A549 (cell line): ENCODE results near the gene SFT2D1. TPM values are rescaled to one million over a fixed set of nuclear protein-coding genes. Genes with fewer than 3 reads are reported as not detected.
A peak's percentile ranks its signal among the peaks of the same experiment; 100 is the strongest.

Experiments
- ATAC-seq, 2 experiments: fragments of 200-7000 bp in 1 of 2; fragments of >200 bp in 1 of 2; cut with Nextera tagmentation in 1 of 2; cut with Tn5 transposase in 1 of 2; 3 replicates each; pipeline versions ENCODE4 v1.8.0 to v1.9.1; 2018 to 2020; ENCODE audit warnings: mild to moderate bottlenecking in 1 of 2, moderate library complexity in 1 of 2
- CTCF ChIA-PET: fragments of 300-600 bp; sonication (Branson Sonifier 250); formaldehyde crosslinking; extraction: SDS; loops from one replicate; lab custom pipeline; 2021; ENCODE audit warnings: antibody characterized with exemption, inconsistent platforms; lab: Yijun Ruan, JAX
- POLR2A ChIA-PET: fragments of 350-600 bp; formaldehyde crosslinking; extraction: SDS; loops from one replicate; lab custom pipeline; 2021; ENCODE audit warnings: antibody characterized with exemption, inconsistent platforms; lab: Yijun Ruan, JAX
- DNase-seq, 2 experiments: peaks; one replicate each; pipeline versions ENCODE4 v3.0.0 to v3.0.0-alpha.2; 2011 to 2016; ENCODE audit warnings: low read depth in 1 of 2, low spot score in 1 of 2
- FAIRE-seq: peaks from 2 replicates; lab custom pipeline; 2011; peaks lifted over from hg19 to GRCh38; lab: Jason Lieb, UNC
- H3K27ac ChIP-seq, 2 experiments: fragments of >200 bp; sonication (Bioruptor Twin); formaldehyde crosslinking; 3 replicates each; pipeline ENCODE4 v1.5.1; 2016 to 2017
- H3K4me1 ChIP-seq: fragments of >200 bp; sonication (Bioruptor Twin); formaldehyde crosslinking; 3 replicates; pipeline ENCODE4 v1.6.1; 2016
- H3K4me2 ChIP-seq: fragments of >200 bp; sonication (Bioruptor Twin); formaldehyde crosslinking; 3 replicates; pipeline ENCODE4 v1.6.1; 2016
- H3K4me3 ChIP-seq: fragments of >200 bp; sonication (Bioruptor Twin); formaldehyde crosslinking; 3 replicates; pipeline ENCODE4 v1.5.1; 2016
- H3K9me3 ChIP-seq: fragments of >200 bp; sonication (Bioruptor Twin); formaldehyde crosslinking; 3 replicates; pipeline ENCODE4 v1.6.1; 2016
- BCL3 ChIP-seq: fragments of >200 bp; sonication (Bioruptor Twin); formaldehyde crosslinking; IDR thresholded peaks from 3 replicates; pipeline ENCODE4 v1.6.1; 2016
- CBX2 ChIP-seq: fragments of 200-600 bp; sonication (generic); IDR thresholded peaks from 2 replicates; pipeline ENCODE4 v1.6.1; 2016; ENCODE audit warnings: low read depth, mild to moderate bottlenecking, borderline replicate concordance
- CHD2 ChIP-seq: fragments of 150-350 bp; IDR thresholded peaks from 2 replicates; pipeline ENCODE4 v1.6.1; 2014; ENCODE audit warnings: low read length; ENCODE audit not compliant: partially characterized antibody
- CTCF ChIP-seq: fragments of >200 bp; sonication (Bioruptor Twin); formaldehyde crosslinking; IDR thresholded peaks from 3 replicates; pipeline ENCODE4 v1.5.1; 2016
- EHF ChIP-seq: fragments of 250-450 bp; sonication (Bioruptor Pico); IDR thresholded peaks from 2 replicates; pipeline ENCODE4 v1.5.0; 2020; ENCODE audit warnings: mild to moderate bottlenecking
- EHMT2 ChIP-seq: fragments of 200-600 bp; sonication (generic); IDR thresholded peaks from 2 replicates; pipeline ENCODE4 v1.6.1; 2016; ENCODE audit warnings: antibody characterized with exemption, low read depth, mild to moderate bottlenecking, moderate library complexity
- EP300 ChIP-seq, 2 experiments: fragments of >200 bp; sonication (Bioruptor Twin); formaldehyde crosslinking; IDR thresholded peaks; 2 replicates in 1 of 2; 3 replicates in 1 of 2; pipeline ENCODE4 v1.6.1; 2016 to 2017
- GATA3 ChIP-seq: IDR thresholded peaks from 2 replicates; pipeline ENCODE4 v1.6.1; 2012; ENCODE audit warnings: borderline replicate concordance
- HES2 ChIP-seq: fragments of >200 bp; sonication (Bioruptor Twin); formaldehyde crosslinking; IDR thresholded peaks from 2 replicates; pipeline ENCODE4 v1.6.1; 2016
- HOXA7 ChIP-seq: fragments of 250-450 bp; sonication (Bioruptor Pico); IDR thresholded peaks from 2 replicates; pipeline ENCODE4 v1.5.0; 2020; ENCODE audit warnings: mild to moderate bottlenecking, moderate library complexity
- HOXB5 ChIP-seq: fragments of 250-450 bp; sonication (Bioruptor Pico); IDR thresholded peaks from 2 replicates; pipeline ENCODE4 v1.5.0; 2020; ENCODE audit warnings: mild to moderate bottlenecking, moderate library complexity
- JUN ChIP-seq, 2 experiments: fragments of >200 bp; sonication (Bioruptor Twin); formaldehyde crosslinking; IDR thresholded peaks; 2 replicates in 1 of 2; 3 replicates in 1 of 2; pipeline ENCODE4 v1.6.1; 2016 to 2017
- KDM5A ChIP-seq: fragments of 200-600 bp; sonication (generic); IDR thresholded peaks from 2 replicates; pipeline ENCODE4 v1.6.1; 2016; ENCODE audit warnings: antibody characterized with exemption, mild to moderate bottlenecking
- MAX ChIP-seq: IDR thresholded peaks from 2 replicates; pipeline ENCODE4 v1.6.1; 2012
- NFE2L2 ChIP-seq: fragments of 150-350 bp; conservative IDR thresholded peaks from 2 replicates; pipeline ENCODE4 v1.6.1; 2014; ENCODE audit warnings: low read length
- PHF8 ChIP-seq: fragments of 200-600 bp; sonication (generic); IDR thresholded peaks from 2 replicates; pipeline ENCODE4 v1.6.1; 2016; ENCODE audit warnings: low read depth, mild to moderate bottlenecking, antibody characterized with exemption, moderate library complexity, borderline replicate concordance
- POLR2A ChIP-seq: IDR thresholded peaks from 2 replicates; pipeline ENCODE4 v1.6.1; 2012; ENCODE audit warnings: mild to moderate bottlenecking, low read length
- REST ChIP-seq: fragments of 200-600 bp; sonication (generic); IDR thresholded peaks from 2 replicates; pipeline ENCODE4 v1.6.1; 2016; ENCODE audit warnings: antibody characterized with exemption, mild to moderate bottlenecking, moderate library complexity
- RFX5 ChIP-seq: fragments of 450-650 bp; IDR thresholded peaks from 2 replicates; pipeline ENCODE4 v1.7.1; 2014; ENCODE audit warnings: antibody characterized with exemption, mild to moderate bottlenecking, moderate library complexity
- RNF2 ChIP-seq: fragments of 200-600 bp; sonication (generic); IDR thresholded peaks from 2 replicates; pipeline ENCODE4 v1.6.1; 2016; ENCODE audit warnings: low read depth, mild to moderate bottlenecking, antibody characterized with exemption, moderate library complexity, borderline replicate concordance
- SMC3 ChIP-seq: fragments of >200 bp; sonication (Bioruptor Twin); formaldehyde crosslinking; IDR thresholded peaks from 3 replicates; pipeline ENCODE4 v1.6.1; 2018; ENCODE audit warnings: inconsistent platforms
- SREBF2 ChIP-seq: fragments of 450-650 bp; IDR thresholded peaks from 2 replicates; pipeline ENCODE4 v1.6.1; 2014; ENCODE audit warnings: mild to moderate bottlenecking, moderate library complexity
- USF2 ChIP-seq: fragments of 450-650 bp; IDR thresholded peaks from 2 replicates; pipeline ENCODE4 v1.6.1; 2014; ENCODE audit warnings: antibody characterized with exemption
- WGBS: methylation state at CpG from one replicate; pipeline ENCODE4 v1.1.6; 2017; ENCODE audit errors: missing lambda C conversion rate; 5-methylcytosine and 5-hydroxymethylcytosine counted together
- polyA minus RNA-seq: library from RNA; depleted of rRNA, polyadenylated mRNA; stranded (reverse); fragments of >200 nt; gene quantifications from 2 replicates; pipeline ENCODE4 v1.2.3, GENCODE V29; 2011; rRNA and poly(A)+ RNA removed
- polyA plus RNA-seq, 4 experiments: library from polyadenylated mRNA; depleted of rRNA in 3 of 4; stranded (reverse); fragments of >200 nt; fragmentation: RNase III in 1 of 4; extraction: RNeasy Plus Mini Kit Qiagen cat#74134 plus additional on column Dnase treatment in 1 of 4; gene quantifications; 2 replicates in 3 of 4; 3 replicates in 1 of 4; pipeline ENCODE4 v1.2.3, GENCODE V29; 2011 to 2017

The SFT2D1 gene
- polyA plus RNA-seq (2011; rRNA removed) (61.6 and 74.4 TPM in 2 replicates), polyA plus RNA-seq (2017; fragmentation: RNase III; extraction: RNeasy Plus Mini Kit Qiagen cat#74134 plus additional on column Dnase treatment) (39.8 to 48.1 TPM (median 47.3 TPM) in 3 replicates), polyA minus RNA-seq (9.5 and 13.0 TPM in 2 replicates)
- 54.9 and 57.0 TPM in 2 replicates for polyA plus RNA-seq (2012; cell fraction: cytosol; rRNA removed)
- polyA plus RNA-seq (2012; cell fraction: nucleus; rRNA removed): 23.3 and 50.9 TPM in 2 replicates

- no peaks in the 10 kb centered on the region for H3K9me3 ChIP-seq
- TF ChIP-seq EP300 (IDR thresholded peaks at IDR 0.05): no peak
- TF ChIP-seq POLR2A: peak; percentile 89
- TF ChIP-seq MAX: peak; percentile 53; the same call in 1 of the 2 replicates
- 0 out of 3 replicates have a peak, but pooled peaks have one; percentile 59 for TF ChIP-seq BCL3
- peak; percentile 83; the same call in 1 of the 2 replicates for TF ChIP-seq PHF8
- no peak for TF ChIP-seq CTCF
- no peak for TF ChIP-seq RFX5
- no peak for TF ChIP-seq HOXA7
- TF ChIP-seq JUN (IDR thresholded peaks at IDR 0.05): peak in 1 of 2 experiments; percentile 63; a peak in 1 of 5 replicates
- no peak for TF ChIP-seq REST
- no peak for FAIRE-seq
- DNase-seq: peak; percentile 71 to 79
- H3K4me2 ChIP-seq: peak within 1 kb of the TSS; percentile 94
- ChIA-PET POLR2A (interaction anchor here (0.7 kb wide), 1 partner anchor 158 kb away, joined by 5 read pairs; no protein-coding TSS in a partner anchor), CTCF (interaction anchor here (0.7 kb wide), 1 partner anchor 37 kb away, joined by 3 read pairs; no protein-coding TSS in a partner anchor)
- WGBS: 0% methylated on average over 5 of the region's 73 CpGs
- peaks cover 12% of the 10 kb centered on the region; the same call in 2 of the 3 replicates for H3K4me1 ChIP-seq
- H3K27ac ChIP-seq: peak within 1 kb of the TSS; percentile 92 to 98
- peak; percentile 97 to 98 for ATAC-seq
- H3K4me3 ChIP-seq: peak within 1 kb of the TSS; percentile 100
These were observed at the start of gene SFT2D1 for GRCh38 chr6:166342349-166343149. TSS of gene SFT2D1 (minus strand) at chr6:166342545. CDS start at chr6:166342481, 64 bp downstream.

GRCh38 chr6:166389119-166389518 lies 46.8 kb upstream of the SFT2D1 start:
- Histone ChIP-seq H3K4me2 (no peak overlapping the region), H3K27ac (no peak overlapping the region), H3K4me3 (no peak overlapping the region), H3K9me3 (no peaks in the 10 kb centered on the region), H3K4me1 (peaks cover under 1% of the 10 kb centered on the region; the same call in 1 of the 3 replicates)
- ATAC-seq: no peak
- FAIRE-seq: no peak
- TF ChIP-seq KDM5A: no peak
- no peak for TF ChIP-seq HOXB5 (CRISPR knock-in tag)
- TF ChIP-seq SMC3: no peak
- no peak for TF ChIP-seq JUN (IDR thresholded peaks at IDR 0.05)
- no peak for TF ChIP-seq USF2
- no peak for TF ChIP-seq CHD2
- TF ChIP-seq SREBF2: no peak
- no peak for TF ChIP-seq RNF2
- no peak for TF ChIP-seq GATA3
- no peak for TF ChIP-seq CBX2
- TF ChIP-seq BCL3: no peak
- TF ChIP-seq EHMT2: no peak
- TF ChIP-seq HES2: no peak
- TF ChIP-seq NFE2L2: no peak
- no peak for TF ChIP-seq EP300 (IDR thresholded peaks at IDR 0.05)
- no peak for TF ChIP-seq EHF (CRISPR knock-in tag)
- ChIA-PET CTCF (interaction anchor here (1.5 to 2.2 kb wide), 3 partner anchors 11 to 113 kb away, joined by 3 to 8 read pairs (median 6); no protein-coding TSS in a partner anchor), POLR2A (no interaction called here)
- WGBS: 6% methylated on average over 3 of the region's 3 CpGs
- no peak for DNase-seq
